ENCODE results near the gene HDLBP. TPM values are rescaled to one million over a fixed set of nuclear protein-coding genes. Genes with fewer than 3 reads are reported as not detected.

Gene HDLBP
- total RNA-seq, 1 experiment from 2014 or later: 908 TPM

DNA sequence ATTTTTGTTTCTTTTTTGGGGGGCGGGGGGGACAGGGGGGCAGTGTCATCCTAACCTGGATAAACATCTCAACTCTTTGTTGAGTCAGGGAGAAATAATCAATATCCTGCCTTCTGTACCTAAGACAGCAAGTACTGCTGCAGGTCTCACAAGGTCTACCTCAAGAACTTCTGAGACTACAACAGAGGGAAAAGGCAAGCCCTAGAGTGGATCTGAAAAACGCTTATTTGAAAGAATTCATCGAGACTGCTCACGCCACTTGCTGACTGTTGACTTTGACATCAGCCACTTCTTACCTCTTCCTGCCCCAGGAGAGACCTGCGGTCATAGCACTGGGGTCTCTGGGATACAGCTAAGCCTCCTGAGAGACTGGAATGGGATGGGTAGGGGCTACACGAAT, 8.4 kb downstream of the HDLBP start:
- CTCF ChIA-PET: no interaction called here

DNA sequence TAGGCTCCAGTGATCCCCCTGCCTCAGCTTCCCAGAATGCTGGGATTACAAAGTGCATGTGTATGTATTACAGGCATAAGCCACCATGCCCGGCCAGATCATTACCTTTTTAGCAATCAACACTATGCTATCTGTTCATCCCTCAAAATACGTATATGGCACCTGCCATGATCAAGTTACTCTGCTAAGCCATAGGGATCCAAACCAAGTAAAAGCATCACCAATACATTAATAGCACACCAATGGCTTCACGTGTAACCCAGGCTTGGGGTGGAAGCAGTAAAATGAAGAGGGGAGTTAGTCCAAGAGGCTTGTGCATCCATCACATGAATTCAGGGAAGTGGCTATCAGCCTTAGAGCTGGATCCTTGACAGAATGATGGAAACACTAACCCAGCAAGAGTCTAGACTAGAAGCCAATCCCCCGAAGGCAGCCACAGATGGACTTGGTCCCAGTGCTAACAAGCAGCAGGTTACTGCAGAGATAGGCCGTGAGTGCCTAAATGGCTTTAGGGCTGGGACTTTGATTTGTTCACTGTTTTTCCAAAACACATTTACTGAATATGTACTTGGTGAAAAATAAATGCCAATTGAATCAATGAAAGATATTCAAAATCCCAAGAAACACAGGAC, 11.3 kb downstream of the HDLBP start:
- no peaks in the 10 kb centered on the region; the same call in 1 of the 2 replicates for H3K4me1 ChIP-seq (replicated peaks; ENCODE audit: insufficient read depth)
- H3F3A ChIP-seq (ENCODE audit: insufficient read depth, low read depth): peaks cover 22% of the 10 kb centered on the region; the same call in 1 of the 2 replicates
- no peak overlapping the region for H3K4me2 ChIP-seq
- H3K79me2 ChIP-seq (ENCODE audit: low read depth): peaks cover 96% of the 10 kb centered on the region
- H3K36me3 ChIP-seq (ENCODE audit: low read depth): peaks cover 7% of the 10 kb centered on the region; the same call in 1 of the 2 replicates
- no peaks in the 10 kb centered on the region for H3K9me2 ChIP-seq (ENCODE audit: insufficient read depth)
- H3K27me3 ChIP-seq (ENCODE audit: insufficient read depth, low read depth): no peaks in the 10 kb centered on the region
- DNase-seq: peak in 1 of 2 experiments; percentile 23
- H3K27ac ChIP-seq: no peak overlapping the region
- no peak overlapping the region for H3K4me3 ChIP-seq
- POLR2A ChIA-PET (ENCODE audit: unreplicated experiment): interaction anchor here (0.6 kb wide), 2 partner anchors 10 to 549 kb away, joined by 3 to 8 read pairs; no protein-coding TSS in a partner anchor
- no TSS peak for BruUV-seq (replicated peaks)
- intact Hi-C loops (cut with micrococcal nuclease; ENCODE audit: unreplicated experiment): no loop called here
- no peaks in the 10 kb centered on the region for H3K9me3 ChIP-seq (ENCODE audit: insufficient read depth, low read depth)
- H2AFZ ChIP-seq: no peak overlapping the region
- CTCF ChIA-PET: no interaction called here
- peaks cover 95% of the 10 kb centered on the region for H4K20me1 ChIP-seq (ENCODE audit: insufficient read depth)
- TF ChIP-seq EZH2 (IDR thresholded peaks at IDR 0.05; ENCODE audit: low read depth): no peak
- TF ChIP-seq, protein P1, sequence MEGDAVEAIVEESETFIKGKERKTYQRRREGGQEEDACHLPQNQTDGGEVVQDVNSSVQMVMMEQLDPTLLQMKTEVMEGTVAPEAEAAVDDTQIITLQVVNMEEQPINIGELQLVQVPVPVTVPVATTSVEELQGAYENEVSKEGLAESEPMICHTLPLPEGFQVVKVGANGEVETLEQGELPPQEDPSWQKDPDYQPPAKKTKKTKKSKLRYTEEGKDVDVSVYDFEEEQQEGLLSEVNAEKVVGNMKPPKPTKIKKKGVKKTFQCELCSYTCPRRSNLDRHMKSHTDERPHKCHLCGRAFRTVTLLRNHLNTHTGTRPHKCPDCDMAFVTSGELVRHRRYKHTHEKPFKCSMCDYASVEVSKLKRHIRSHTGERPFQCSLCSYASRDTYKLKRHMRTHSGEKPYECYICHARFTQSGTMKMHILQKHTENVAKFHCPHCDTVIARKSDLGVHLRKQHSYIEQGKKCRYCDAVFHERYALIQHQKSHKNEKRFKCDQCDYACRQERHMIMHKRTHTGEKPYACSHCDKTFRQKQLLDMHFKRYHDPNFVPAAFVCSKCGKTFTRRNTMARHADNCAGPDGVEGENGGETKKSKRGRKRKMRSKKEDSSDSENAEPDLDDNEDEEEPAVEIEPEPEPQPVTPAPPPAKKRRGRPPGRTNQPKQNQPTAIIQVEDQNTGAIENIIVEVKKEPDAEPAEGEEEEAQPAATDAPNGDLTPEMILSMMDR (conservative IDR thresholded peaks at IDR 0.05): no peak

More for the DNA sequence above, 8.4 kb downstream of the HDLBP start:
- no peaks in the 10 kb centered on the region for H3K9me3 ChIP-seq (ENCODE audit: insufficient read depth, low read depth)
- TF ChIP-seq, protein P1 (conservative IDR thresholded peaks at IDR 0.05): no peak
- TF ChIP-seq EZH2 (IDR thresholded peaks at IDR 0.05; ENCODE audit: low read depth): no peak
- POLR2A ChIA-PET (ENCODE audit: unreplicated experiment): no interaction called here
- BruUV-seq (replicated peaks): no TSS peak
- no peaks in the 10 kb centered on the region for H3K27me3 ChIP-seq (ENCODE audit: insufficient read depth, low read depth)
- no peak overlapping the region for H3K4me2 ChIP-seq
- H3K9me2 ChIP-seq (ENCODE audit: insufficient read depth): no peaks in the 10 kb centered on the region
- peaks cover 16% of the 10 kb centered on the region; the same call in 1 of the 2 replicates for H3K36me3 ChIP-seq (ENCODE audit: low read depth)
- H3K4me1 ChIP-seq (replicated peaks; ENCODE audit: insufficient read depth): no peaks in the 10 kb centered on the region; the same call in 1 of the 2 replicates
- H3K27ac ChIP-seq: no peak overlapping the region
- H2AFZ ChIP-seq: no peak overlapping the region
- peaks cover 98% of the 10 kb centered on the region for H3K79me2 ChIP-seq (ENCODE audit: low read depth)
- no peak overlapping the region for H3K4me3 ChIP-seq
- DNase-seq: no peak
- peaks cover 95% of the 10 kb centered on the region for H4K20me1 ChIP-seq (ENCODE audit: insufficient read depth)
- peaks cover 12% of the 10 kb centered on the region; the same call in 1 of the 2 replicates for H3F3A ChIP-seq (ENCODE audit: insufficient read depth, low read depth)
- intact Hi-C loops (cut with micrococcal nuclease; ENCODE audit: unreplicated experiment): no loop called here

DNA sequence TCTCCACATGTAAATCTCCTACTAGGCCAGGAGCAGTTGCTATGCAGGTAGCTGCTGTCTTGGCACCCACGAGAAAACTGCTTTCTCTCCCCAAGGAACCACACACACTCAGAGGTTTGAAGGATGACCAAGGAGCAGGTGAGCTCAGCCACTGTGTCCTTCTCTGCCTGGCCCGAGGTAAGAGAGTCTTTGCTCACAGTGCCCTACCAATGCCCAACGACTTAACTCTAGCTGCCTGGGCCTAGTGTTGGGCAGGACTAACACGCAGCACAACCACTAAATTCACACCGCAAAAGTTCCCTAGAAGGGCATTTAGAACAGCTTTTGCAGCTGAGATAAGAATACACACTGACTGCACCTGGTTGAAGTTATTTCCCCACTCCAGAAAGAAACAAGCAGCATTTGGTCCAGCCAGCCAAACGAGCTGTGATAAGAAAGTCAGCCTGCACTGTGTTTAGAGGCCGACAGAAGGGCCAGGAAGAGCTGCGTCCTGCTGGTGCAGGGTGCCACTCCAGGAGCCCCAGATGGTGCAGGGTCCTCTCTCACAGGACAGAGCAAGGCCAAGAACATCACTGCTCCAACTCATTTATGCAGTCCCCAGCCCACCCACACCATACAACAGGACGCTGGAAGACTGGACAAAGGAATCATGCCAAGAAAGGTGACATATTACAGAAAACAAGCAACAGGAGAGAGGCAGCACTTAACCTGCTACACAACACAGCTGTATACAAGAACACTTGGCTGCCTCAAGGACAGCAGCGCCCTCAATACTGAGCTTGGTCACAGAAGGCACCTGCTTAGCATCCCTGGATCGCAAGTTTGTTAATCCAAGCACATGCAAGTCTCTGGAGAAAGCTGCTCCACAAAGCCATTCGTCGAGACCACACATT, 12.5 kb downstream of the HDLBP start:
- TF ChIP-seq, protein P1 (conservative IDR thresholded peaks at IDR 0.05): no peak
- no peak for TF ChIP-seq EZH2 (IDR thresholded peaks at IDR 0.05; ENCODE audit: low read depth)
- Histone ChIP-seq H3K4me1 (replicated peaks; ENCODE audit: insufficient read depth) (no peaks in the 10 kb centered on the region; the same call in 1 of the 2 replicates), H3K9me3 (ENCODE audit: insufficient read depth, low read depth) (no peaks in the 10 kb centered on the region), H3K36me3 (ENCODE audit: low read depth) (0 out of 2 replicates have a peak, but pooled peaks cover 2% of the 10 kb centered on the region), H3K79me2 (ENCODE audit: low read depth) (peaks cover 95% of the 10 kb centered on the region), H3F3A (ENCODE audit: insufficient read depth, low read depth) (peaks cover 22% of the 10 kb centered on the region; the same call in 1 of the 2 replicates), H3K27ac (peak overlapping the region; percentile 11; the same call in 1 of the 2 replicates), H4K20me1 (ENCODE audit: insufficient read depth) (peaks cover 93% of the 10 kb centered on the region), H2AFZ (no peak overlapping the region), H3K4me2 (no peak overlapping the region), H3K9me2 (ENCODE audit: insufficient read depth) (no peaks in the 10 kb centered on the region), H3K4me3 (no peak overlapping the region), H3K27me3 (ENCODE audit: insufficient read depth, low read depth) (no peaks in the 10 kb centered on the region)
- ChIA-PET CTCF (no interaction called here), POLR2A (ENCODE audit: unreplicated experiment) (interaction anchor here (0.6 kb wide), 3 partner anchors 11 to 550 kb away, joined by 3 to 8 read pairs (median 3); no protein-coding TSS in a partner anchor)
- no peak for DNase-seq
- BruUV-seq (replicated peaks): no TSS peak
- intact Hi-C loops (cut with micrococcal nuclease; ENCODE audit: unreplicated experiment): no loop called here

Data from PC-9 (cell line).